OCI-LY1 (cell line): Measurements from ENCODE around the gene CTDSP1.
A peak's percentile ranks its signal among the peaks of the same experiment; 100 is the strongest.

Experiments
- H2AFZ ChIP-seq: fragments of 200-600 bp; sonication (generic), shearing (Covaris generic); 2 replicates; pipeline ENCODE4 v1.6.0; 2014; ENCODE audit warnings: antibody characterized with exemption, mild to moderate bottlenecking, low read length
- H3F3A ChIP-seq: fragments of 200-600 bp; sonication (generic), shearing (Covaris generic); 2 replicates; pipeline ENCODE4 v1.6.0; 2014; ENCODE audit warnings: mild to moderate bottlenecking, antibody characterized with exemption, low read length, moderate library complexity; ENCODE audit not compliant: insufficient read depth
- H3K27ac ChIP-seq: fragments of 200-600 bp; sonication (generic); 2 replicates; pipeline ENCODE4 v1.5.1; 2014; ENCODE audit warnings: low read length, mixed run types, mild to moderate bottlenecking, low read depth; ENCODE audit not compliant: poor library complexity, severe bottlenecking
- H3K27me3 ChIP-seq: fragments of 200-600 bp; sonication (generic); 2 replicates; pipeline ENCODE4 v1.6.0; 2014; ENCODE audit warnings: antibody characterized with exemption, mild to moderate bottlenecking, low read length, moderate library complexity; ENCODE audit not compliant: insufficient read depth
- H3K36me3 ChIP-seq: fragments of 200-600 bp; sonication (generic); 2 replicates; pipeline ENCODE4 v1.6.1; 2014; ENCODE audit warnings: mild to moderate bottlenecking, antibody characterized with exemption, low read length, moderate library complexity, mixed read lengths; ENCODE audit not compliant: insufficient read depth
- H3K4me1 ChIP-seq: fragments of 200-600 bp; sonication (generic); 2 replicates; pipeline ENCODE4 v1.5.1; 2014; ENCODE audit warnings: mild to moderate bottlenecking, low read length, moderate library complexity; ENCODE audit not compliant: insufficient read depth, severe bottlenecking
- H3K4me2 ChIP-seq: fragments of 200-600 bp; sonication (generic), shearing (Covaris generic); 2 replicates; pipeline ENCODE4 v1.6.1; 2014; ENCODE audit warnings: low read length
- H3K4me3 ChIP-seq: fragments of 200-600 bp; sonication (generic); 2 replicates; pipeline ENCODE4 v1.5.1; 2014; ENCODE audit warnings: low read length, low read depth, mild to moderate bottlenecking, mixed read lengths; ENCODE audit not compliant: poor library complexity, severe bottlenecking
- H3K79me2 ChIP-seq: fragments of 200-600 bp; shearing (Covaris generic); 2 replicates; pipeline ENCODE4 v1.6.1; 2016; ENCODE audit warnings: mixed run types, low read length, mixed read lengths; ENCODE audit not compliant: insufficient read depth
- H3K9ac ChIP-seq: fragments of 200-600 bp; sonication (generic), shearing (Covaris generic); 2 replicates; pipeline ENCODE4 v1.6.1; 2014; ENCODE audit warnings: mild to moderate bottlenecking, low read length, mixed read lengths
- H3K9me2 ChIP-seq: fragments of 200-600 bp; sonication (generic), shearing (Covaris generic); 2 replicates; pipeline ENCODE4 v1.6.1; 2014; ENCODE audit warnings: low read depth, mild to moderate bottlenecking, low read length, mixed read lengths
- H3K9me3 ChIP-seq: fragments of 200-600 bp; shearing (Covaris generic); 2 replicates; pipeline ENCODE4 v1.6.1; 2014; ENCODE audit warnings: low read length, mixed read lengths
- H4K20me1 ChIP-seq: fragments of 200-600 bp; sonication (generic), shearing (Covaris generic); 2 replicates; pipeline ENCODE4 v1.6.0; 2016; ENCODE audit warnings: mild to moderate bottlenecking, low read length; ENCODE audit not compliant: insufficient read depth
- CTCF ChIP-seq: fragments of 200-600 bp; sonication (generic), shearing (Covaris generic); IDR thresholded peaks from 2 replicates; pipeline ENCODE4 v1.5.1; 2017; ENCODE audit warnings: mild to moderate bottlenecking, antibody characterized with exemption, low read length, moderate library complexity, mixed read lengths
- EZH2 ChIP-seq: fragments of 200-600 bp; sonication (generic), shearing (Covaris generic); IDR thresholded peaks from 2 replicates; pipeline ENCODE4 v1.8.0; 2017; ENCODE audit warnings: borderline replicate concordance, mixed run types, mild to moderate bottlenecking, antibody characterized with exemption, low read length, moderate library complexity, mixed read lengths

The CTDSP1 gene

GRCh38 chr2:218401890-218402289 is 2.2 kb downstream of the CTDSP1 start:
- Histone ChIP-seq H3K36me3 (peaks cover 30% of the 10 kb centered on the region), H3K9me3 (no peaks in the 10 kb centered on the region), H3K27ac (peak overlapping the region; percentile 31), H3K9ac (no peak overlapping the region), H3K9me2 (no peaks in the 10 kb centered on the region), H3K4me3 (no peak overlapping the region), H4K20me1 (no peaks in the 10 kb centered on the region), H3K27me3 (no peaks in the 10 kb centered on the region), H3K4me2 (peak overlapping the region; percentile 80), H3K79me2 (no peaks in the 10 kb centered on the region), H2AFZ (no peak overlapping the region), H3F3A (no peaks in the 10 kb centered on the region), H3K4me1 (peaks cover 65% of the 10 kb centered on the region)
- TF ChIP-seq EZH2 (no peak), CTCF (no peak)

GRCh38 chr2:218402491-218402901 is 2.8 kb downstream of the CTDSP1 start:
- Histone ChIP-seq H3K9me2 (no peaks in the 10 kb centered on the region), H3K4me2 (no peak overlapping the region), H4K20me1 (no peaks in the 10 kb centered on the region), H3K9ac (no peak overlapping the region), H3K4me1 (peaks cover 65% of the 10 kb centered on the region), H3K9me3 (no peaks in the 10 kb centered on the region), H2AFZ (no peak overlapping the region), H3K36me3 (peaks cover 30% of the 10 kb centered on the region), H3K4me3 (no peak overlapping the region), H3F3A (no peaks in the 10 kb centered on the region), H3K79me2 (no peaks in the 10 kb centered on the region), H3K27me3 (no peaks in the 10 kb centered on the region), H3K27ac (no peak overlapping the region)
- TF ChIP-seq CTCF (no peak), EZH2 (no peak)

- no peak for TF ChIP-seq CTCF
- TF ChIP-seq EZH2: no peak
- no peaks in the 10 kb centered on the region for H3F3A ChIP-seq
- H3K9ac ChIP-seq: no peak overlapping the region
- peaks cover 61% of the 10 kb centered on the region for H3K4me1 ChIP-seq
- no peaks in the 10 kb centered on the region for H4K20me1 ChIP-seq
- no peaks in the 10 kb centered on the region for H3K79me2 ChIP-seq
- no peak overlapping the region for H3K27ac ChIP-seq
- no peak overlapping the region for H2AFZ ChIP-seq
- H3K36me3 ChIP-seq: peaks cover 30% of the 10 kb centered on the region
- no peak overlapping the region for H3K4me3 ChIP-seq
- H3K4me2 ChIP-seq: no peak overlapping the region
- no peaks in the 10 kb centered on the region for H3K27me3 ChIP-seq
- H3K9me3 ChIP-seq: no peaks in the 10 kb centered on the region
- no peaks in the 10 kb centered on the region for H3K9me2 ChIP-seq
Observed at GRCh38 chr2:218402911-218403411, 3.3 kb downstream of the CTDSP1 start.
